ENCODE data around the gene BSG.
A peak's percentile ranks its signal among the peaks of the same experiment; 100 is the strongest.
"Not testable (repeated sequence)": the region's sequence is repeated elsewhere in the genome, so short reads cannot be mapped to it uniquely, and the experiment has no call there.

Gene BSG

DNA sequence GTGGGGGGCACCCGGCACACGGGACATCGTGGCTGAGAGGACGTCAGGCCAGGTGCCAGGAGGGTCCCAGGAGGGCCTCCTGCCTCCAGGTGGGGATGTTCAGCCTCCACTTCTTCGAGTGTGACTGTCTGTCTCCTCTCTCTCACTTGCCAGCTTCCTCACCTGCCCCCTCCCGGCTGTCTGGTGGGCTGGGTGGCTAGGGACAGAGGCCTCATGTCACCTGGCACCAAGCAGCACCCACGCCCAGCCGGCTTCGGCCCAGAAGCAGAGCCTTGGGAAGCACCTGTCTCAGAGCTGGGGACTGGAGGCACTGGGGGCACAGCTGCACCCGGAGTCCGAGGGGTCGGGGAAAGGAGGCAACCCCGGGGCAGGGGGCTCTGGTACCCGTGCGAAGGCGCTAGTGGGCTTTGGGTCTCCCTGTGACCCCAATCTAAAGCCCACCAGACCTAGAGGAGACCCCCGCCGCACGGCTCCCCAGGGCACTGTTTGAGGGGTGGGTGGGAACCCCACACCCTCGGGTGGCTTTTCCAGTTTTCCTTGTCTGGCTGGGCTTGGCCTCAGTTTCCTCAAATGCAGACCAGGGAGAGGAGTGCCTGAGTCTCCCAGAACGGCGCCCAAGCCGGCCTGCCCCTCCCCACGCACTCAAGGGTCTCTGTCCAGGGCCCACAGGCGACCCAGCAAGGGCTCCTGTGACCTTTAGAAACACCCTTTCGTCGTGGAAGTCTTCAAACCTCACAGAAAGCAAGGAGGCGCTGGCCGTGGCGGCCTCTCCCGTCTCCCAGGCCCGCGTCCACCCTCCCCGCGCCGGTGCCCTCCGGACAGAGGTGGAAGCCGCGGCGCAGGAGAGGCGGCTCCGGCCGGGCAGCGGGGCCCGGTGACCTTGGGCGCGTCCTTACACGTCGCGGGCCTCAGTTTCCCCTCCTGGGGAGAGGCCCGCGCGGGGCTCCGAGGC lies 16.6 kb downstream of the BSG start:
- peak in 1 of 3 donors; percentile 48 for DNase-seq

- peak in 1 of 3 donors; percentile 38 for DNase-seq
Measured at GRCh38 chr19:589693-590395, 17.4 kb downstream of the BSG start, which contains the start of gene HCN2. Gene HCN2 (plus strand): TSS chr19:589881. CDS start chr19:589946, 65 bp downstream.

DNA sequence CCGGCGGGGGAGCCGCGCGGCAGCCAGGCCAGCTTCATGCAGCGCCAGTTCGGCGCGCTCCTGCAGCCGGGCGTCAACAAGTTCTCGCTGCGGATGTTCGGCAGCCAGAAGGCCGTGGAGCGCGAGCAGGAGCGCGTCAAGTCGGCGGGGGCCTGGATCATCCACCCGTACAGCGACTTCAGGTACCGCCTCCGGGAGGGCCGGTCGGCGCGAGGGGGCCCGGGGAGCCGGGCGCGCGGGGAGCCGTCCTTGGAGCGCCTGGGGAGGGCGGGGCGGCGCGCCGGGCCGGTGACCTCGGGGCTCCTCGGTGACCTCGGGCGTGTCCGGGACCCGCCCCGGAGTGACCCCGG lies 18.0 kb downstream of the BSG start:
- peak in 1 of 3 donors; percentile 53 for DNase-seq

- no peak for DNase-seq
Measured at GRCh38 chr19:590750-591098, 18.3 kb downstream of the BSG start.

GRCh38 chr19:591099-591958 lies 18.9 kb downstream of the BSG start:
- DNase-seq = peak in 2 of 3 donors; percentile 42 to 73

DNA sequence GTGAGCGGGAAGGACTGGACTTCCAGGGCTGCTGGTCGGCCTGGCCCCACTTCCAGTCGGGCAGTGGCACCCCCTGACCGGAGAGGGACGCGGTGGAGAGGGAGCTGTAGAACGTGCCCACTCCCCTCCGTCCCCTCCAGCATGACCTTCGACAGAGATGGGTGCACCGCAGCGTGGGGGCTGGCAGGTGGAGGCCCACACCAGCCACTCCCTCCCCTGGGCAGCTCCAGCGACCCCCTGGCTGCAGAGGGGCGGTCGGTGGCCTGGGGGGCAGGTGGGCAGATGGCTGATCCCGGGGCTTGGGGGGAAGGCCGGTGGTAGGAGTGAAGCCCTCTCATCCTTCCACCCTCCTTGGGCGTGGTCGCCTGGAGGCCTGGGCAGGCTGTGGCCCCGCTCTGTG lies 19.7 kb downstream of the BSG start:
- no peak for DNase-seq

DNA sequence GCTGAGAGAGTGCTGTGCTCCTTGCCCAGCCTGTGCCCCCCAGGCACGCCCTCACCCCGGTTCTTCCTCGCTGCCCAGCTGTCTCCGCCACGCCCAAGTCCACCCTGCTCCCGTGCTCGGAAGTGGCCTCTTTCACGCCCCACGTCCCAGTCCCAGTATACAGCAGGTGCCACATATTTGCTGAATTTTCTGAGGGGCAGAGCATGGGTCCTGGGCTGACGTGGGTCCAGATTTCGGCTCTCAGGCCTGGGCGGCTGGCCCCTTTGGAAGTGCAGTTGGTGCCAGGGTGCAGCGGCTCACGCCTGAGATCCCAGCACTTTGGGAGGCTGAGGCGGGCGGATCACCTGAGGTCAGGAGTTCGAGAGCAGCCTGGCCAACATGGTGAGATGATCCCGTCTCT lies 20.7 kb downstream of the BSG start:
- DNase-seq = no peak

DNA sequence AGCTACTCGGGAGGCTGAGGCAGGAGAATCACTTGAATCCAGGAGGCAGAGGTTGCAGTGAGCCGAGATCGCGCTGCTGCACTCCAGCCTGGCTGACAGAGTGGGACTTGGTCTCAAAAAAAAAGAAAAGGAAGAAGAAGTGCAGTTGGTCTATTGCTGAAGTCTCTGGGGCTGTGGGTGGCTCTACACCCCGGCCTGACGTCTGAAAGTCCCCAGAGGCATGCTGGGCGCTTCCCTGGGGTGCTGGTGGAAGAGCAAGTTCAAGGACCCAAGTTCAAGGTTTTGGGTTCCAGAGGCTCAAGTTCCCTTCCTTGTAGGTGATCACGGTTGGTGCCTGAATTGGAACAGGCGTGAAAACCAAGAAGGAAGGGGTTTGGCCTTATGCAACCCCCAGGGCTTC lies 21.1 kb downstream of the BSG start:
- DNase-seq = peak in 1 of 3 donors; percentile 49

DNA sequence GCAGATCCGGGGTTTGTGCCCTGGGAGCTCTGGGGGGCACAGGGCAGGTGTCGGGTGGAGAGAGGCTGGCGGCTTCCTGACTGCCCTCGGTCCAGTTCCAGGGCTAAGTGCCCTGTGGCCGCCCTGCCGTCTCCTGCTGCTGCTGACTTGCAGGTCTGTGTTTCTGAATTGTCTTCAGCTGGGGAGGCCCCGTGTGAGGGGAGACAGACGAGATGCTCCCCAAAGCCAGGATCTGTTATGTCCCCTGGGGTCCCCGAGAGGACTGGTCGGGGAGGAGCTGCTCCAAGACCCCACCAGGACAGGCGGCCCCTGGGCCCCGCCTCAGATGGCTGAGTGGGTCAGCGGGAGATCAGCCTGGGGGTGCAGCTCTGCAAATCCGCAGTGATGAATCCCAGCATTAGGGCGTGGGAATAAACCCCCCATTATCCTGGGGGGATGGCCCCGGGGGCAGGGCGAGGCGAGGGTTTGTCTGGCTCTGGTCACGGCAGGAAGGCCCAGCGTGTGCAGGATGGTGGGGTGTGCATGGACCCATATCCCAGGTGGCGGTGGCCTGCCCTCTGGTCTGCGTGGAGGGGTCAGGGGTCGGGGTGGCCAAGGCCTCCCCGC lies 22.0 kb downstream of the BSG start:
- DNase-seq = no peak

DNA sequence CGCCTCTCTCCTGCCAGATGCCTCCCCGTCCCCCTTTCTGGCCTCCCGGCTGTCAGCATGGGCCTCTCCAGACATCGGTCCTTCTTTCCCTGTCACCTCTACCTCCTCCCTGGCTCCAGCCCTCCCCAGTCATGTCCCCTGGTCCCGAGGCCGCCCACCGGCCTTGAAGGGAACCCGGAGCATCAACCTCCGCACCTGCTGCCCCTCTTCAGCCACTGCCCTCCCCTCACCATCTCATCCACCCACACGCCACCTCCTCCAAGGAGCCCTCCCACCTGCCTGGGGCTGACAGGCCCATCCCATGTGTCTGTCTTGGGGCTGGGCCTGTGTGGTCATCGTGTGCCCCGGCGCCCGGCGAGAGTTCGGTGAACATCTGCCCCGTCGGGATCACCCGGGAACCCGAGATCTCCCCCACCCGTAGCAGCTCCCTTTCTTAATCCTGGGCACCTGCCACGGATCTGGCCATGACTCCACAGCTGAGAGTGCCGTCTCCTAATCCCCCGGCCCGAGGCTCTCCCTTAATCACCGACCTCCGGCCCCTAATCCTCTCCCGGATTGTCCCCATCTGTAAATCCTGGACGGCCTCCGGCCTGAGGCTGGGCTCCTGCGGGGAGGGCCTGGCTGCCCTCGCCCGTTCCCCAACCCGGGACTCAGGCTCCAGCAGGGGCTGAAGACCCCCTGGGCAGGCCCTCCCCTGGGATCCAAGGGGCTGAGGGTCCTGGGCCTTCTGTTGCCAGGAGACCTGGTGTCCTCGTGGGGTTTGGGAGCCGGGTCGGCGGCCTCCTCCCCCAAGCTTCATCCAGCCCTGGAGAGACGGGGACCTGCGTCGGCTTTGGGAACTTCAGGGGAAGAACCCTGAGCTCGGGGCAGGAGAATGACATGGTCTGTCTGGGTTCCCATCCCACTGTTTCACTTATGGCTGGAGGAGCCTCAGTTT lies 23.2 kb downstream of the BSG start:
- no peak for DNase-seq

DNA sequence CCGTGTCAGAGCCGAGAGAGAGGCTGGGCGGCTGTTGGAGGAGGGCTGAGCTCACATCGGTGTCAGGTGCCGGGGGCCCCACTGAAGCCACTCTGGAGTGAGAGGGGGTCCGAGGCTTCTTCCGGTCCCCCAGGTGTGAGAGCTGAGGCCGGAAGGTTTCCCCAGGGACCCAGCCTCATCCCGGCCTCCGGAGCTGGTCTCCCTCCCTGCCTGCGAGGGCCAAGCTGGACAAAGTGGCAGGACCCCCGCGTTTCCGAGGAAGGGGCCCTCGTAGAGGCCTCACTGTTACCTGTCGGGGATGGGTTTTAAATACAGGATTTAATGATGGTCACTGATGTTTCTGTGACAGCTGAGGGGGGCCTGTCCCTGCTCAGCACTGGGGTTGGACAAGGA lies 23.9 kb downstream of the BSG start:
- DNase-seq = no peak

DNA sequence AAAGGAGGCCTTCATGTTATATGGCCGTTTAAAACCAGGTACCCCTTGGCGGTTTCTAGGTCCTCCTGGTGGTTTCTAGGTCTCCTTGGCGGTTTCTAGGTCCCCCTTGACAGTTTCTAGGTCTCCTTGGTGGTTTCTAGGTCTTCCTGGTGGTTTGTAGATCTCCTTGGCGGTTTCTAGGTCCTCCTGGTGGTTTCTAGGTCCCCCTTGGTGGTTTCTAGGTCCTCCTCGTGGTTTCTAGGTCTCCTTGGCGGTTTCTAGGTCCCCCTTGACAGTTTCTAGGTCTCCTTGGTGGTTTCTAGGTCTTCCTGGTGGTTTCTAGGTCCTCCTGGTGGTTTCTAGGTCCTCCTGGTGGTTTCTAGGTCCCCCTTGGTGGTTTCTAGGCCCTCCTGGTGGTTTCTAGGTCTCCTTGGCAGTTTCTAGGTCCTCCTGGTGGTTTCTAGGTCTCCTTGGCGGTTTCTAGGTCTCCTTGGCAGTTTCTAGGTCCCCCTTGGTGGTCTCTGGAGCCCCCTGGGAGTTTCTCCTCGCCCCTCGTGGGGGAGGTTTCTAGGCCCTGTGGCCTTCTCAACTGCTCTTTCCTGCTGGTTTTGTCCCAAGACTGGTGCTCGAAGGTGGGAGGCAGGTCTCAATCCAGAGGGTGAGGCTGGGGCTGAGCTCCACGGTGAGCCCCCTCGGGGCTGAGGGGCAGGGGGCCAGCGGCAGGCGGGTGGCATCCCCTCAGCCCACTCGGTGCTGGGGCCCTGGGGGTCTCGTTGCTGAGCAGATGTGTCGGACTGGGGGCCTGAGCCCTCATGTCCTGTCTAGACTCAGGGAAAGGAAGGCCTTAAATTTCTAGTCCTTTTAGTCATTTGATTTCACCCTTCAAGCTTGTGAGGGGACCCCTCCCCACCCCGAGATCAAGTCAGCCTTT lies 25.3 kb downstream of the BSG start:
- DNase-seq = no peak

- DNase-seq = no peak
Measured at GRCh38 chr19:601310-601709, 28.9 kb downstream of the BSG start.

- DNase-seq = no peak
Measured at GRCh38 chr19:601790-602189, 29.4 kb downstream of the BSG start.

GRCh38 chr19:602391-603301 lies 30.2 kb downstream of the BSG start:
- no peak for DNase-seq

DNA sequence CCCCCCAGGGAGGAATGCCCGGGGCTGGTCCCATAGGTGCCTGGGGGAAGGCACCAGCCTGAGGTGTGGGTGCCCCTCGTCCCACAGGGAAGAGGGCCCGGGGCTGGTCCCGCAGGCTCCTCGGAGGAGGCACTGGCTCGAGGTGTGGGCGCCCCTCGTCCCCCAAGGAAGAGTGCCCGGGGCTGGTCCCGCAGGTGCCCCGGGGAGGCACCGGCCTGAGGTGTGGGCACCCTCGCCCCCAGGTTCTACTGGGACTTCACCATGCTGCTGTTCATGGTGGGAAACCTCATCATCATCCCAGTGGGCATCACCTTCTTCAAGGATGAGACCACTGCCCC lies 30.9 kb downstream of the BSG start:
- DNase-seq = not testable (repeated sequence)

- not testable (repeated sequence) for DNase-seq
Measured at GRCh38 chr19:603779-604178, 31.4 kb downstream of the BSG start.

DNA sequence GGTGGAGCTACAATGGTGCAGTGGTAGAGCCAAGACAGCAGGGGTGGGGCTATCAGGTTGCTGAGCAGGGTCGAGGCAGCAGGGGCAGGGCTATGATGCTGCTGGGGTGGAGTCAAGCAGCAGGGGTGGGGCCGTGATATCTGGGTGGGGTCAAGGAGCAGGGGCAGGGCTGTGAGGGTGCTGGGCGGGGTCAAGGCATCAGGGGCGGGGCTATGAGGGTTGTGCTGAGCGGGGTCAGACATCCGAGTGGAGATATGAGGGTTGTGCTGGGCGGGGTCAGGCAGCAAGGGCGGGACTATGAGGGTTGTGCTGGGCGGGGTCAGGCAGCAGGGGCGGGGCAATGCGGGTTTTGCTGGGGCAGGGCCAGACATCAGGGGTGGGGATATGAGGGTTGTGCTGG lies 32.0 kb downstream of the BSG start:
- peak; percentile 19 to 51 (median 35) for DNase-seq

Measured in suppressor macrophage treated with lipopolysaccharide for 1 hour (primary cell).